Ishikawa (cell line): ENCODE results near the gene CFAP53.

ENCODE experiments used
- CEBPB ChIP-seq: IDR thresholded peaks from 2 replicates; pipeline ENCODE4 v1.6.1; 2012
- CREB1 ChIP-seq: IDR thresholded peaks from 2 replicates; pipeline ENCODE4 v1.6.1; 2012; ENCODE audit warnings: low read depth
- EGR1 ChIP-seq: IDR thresholded peaks from 2 replicates; pipeline ENCODE4 v1.6.1; 2012
- EP300 ChIP-seq: IDR thresholded peaks from 2 replicates; pipeline ENCODE4 v1.6.1; 2012; ENCODE audit warnings: borderline replicate concordance
- FOXM1 ChIP-seq: IDR thresholded peaks from 2 replicates; pipeline ENCODE4 v1.6.1; 2012; ENCODE audit warnings: low read depth, borderline replicate concordance
- MAX ChIP-seq: IDR thresholded peaks from 2 replicates; pipeline ENCODE4 v1.6.1; 2012
- NFIC ChIP-seq: IDR thresholded peaks from 2 replicates; pipeline ENCODE4 v1.6.1; 2012
- RAD21 ChIP-seq: IDR thresholded peaks from 2 replicates; pipeline ENCODE4 v1.6.1; 2012; ENCODE audit warnings: low read depth
- TAF1 ChIP-seq: IDR thresholded peaks from 2 replicates; pipeline ENCODE4 v1.6.1; 2012; ENCODE audit warnings: low read depth, mild to moderate bottlenecking
- TCF12 ChIP-seq: IDR thresholded peaks from 2 replicates; pipeline ENCODE4 v1.6.1; 2012; ENCODE audit warnings: low read depth
- TEAD4 ChIP-seq: IDR thresholded peaks from 2 replicates; pipeline ENCODE4 v1.6.1; 2012
- YY1 ChIP-seq: IDR thresholded peaks from 2 replicates; pipeline ENCODE4 v1.6.1; 2012; ENCODE audit warnings: low read depth
- ZBTB7A ChIP-seq: IDR thresholded peaks from 2 replicates; pipeline ENCODE4 v1.6.1; 2012; ENCODE audit warnings: low read depth
- TF ChIP-seq, protein P1 (sequence below): IDR thresholded peaks from 2 replicates; pipeline ENCODE4 v1.6.1; 2012; ENCODE audit warnings: low read depth, mild to moderate bottlenecking
- TF ChIP-seq, protein P2 (sequence below): IDR thresholded peaks from 2 replicates; pipeline ENCODE4 v1.6.1; 2012

The CFAP53 gene

GRCh38 chr18:50306944-50307343, 40.6 kb upstream of the CFAP53 start:
- TF ChIP-seq EGR1, result no peak
- no peak for TF ChIP-seq RAD21
- TF ChIP-seq ZBTB7A, result no peak
- TF ChIP-seq TEAD4, result no peak
- no peak for TF ChIP-seq YY1
- no peak for TF ChIP-seq CREB1
- TF ChIP-seq TCF12, result no peak
- TF ChIP-seq NFIC, result no peak
- TF ChIP-seq EP300, result no peak

- TF ChIP-seq FOXM1, result no peak
- no peak for TF ChIP-seq MAX
- TF ChIP-seq, protein P1, sequence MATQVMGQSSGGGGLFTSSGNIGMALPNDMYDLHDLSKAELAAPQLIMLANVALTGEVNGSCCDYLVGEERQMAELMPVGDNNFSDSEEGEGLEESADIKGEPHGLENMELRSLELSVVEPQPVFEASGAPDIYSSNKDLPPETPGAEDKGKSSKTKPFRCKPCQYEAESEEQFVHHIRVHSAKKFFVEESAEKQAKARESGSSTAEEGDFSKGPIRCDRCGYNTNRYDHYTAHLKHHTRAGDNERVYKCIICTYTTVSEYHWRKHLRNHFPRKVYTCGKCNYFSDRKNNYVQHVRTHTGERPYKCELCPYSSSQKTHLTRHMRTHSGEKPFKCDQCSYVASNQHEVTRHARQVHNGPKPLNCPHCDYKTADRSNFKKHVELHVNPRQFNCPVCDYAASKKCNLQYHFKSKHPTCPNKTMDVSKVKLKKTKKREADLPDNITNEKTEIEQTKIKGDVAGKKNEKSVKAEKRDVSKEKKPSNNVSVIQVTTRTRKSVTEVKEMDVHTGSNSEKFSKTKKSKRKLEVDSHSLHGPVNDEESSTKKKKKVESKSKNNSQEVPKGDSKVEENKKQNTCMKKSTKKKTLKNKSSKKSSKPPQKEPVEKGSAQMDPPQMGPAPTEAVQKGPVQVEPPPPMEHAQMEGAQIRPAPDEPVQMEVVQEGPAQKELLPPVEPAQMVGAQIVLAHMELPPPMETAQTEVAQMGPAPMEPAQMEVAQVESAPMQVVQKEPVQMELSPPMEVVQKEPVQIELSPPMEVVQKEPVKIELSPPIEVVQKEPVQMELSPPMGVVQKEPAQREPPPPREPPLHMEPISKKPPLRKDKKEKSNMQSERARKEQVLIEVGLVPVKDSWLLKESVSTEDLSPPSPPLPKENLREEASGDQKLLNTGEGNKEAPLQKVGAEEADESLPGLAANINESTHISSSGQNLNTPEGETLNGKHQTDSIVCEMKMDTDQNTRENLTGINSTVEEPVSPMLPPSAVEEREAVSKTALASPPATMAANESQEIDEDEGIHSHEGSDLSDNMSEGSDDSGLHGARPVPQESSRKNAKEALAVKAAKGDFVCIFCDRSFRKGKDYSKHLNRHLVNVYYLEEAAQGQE, result no peak
- no peak for TF ChIP-seq EGR1
- TF ChIP-seq ZBTB7A, result no peak
- TF ChIP-seq TEAD4, result no peak
- TF ChIP-seq, protein P2, sequence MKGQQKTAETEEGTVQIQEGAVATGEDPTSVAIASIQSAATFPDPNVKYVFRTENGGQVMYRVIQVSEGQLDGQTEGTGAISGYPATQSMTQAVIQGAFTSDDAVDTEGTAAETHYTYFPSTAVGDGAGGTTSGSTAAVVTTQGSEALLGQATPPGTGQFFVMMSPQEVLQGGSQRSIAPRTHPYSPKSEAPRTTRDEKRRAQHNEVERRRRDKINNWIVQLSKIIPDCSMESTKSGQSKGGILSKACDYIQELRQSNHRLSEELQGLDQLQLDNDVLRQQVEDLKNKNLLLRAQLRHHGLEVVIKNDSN, result no peak
- TF ChIP-seq CEBPB, result no peak
- no peak for TF ChIP-seq NFIC
- TF ChIP-seq EP300, result no peak
- no peak for TF ChIP-seq CREB1
- TF ChIP-seq TCF12, result no peak
- no peak for TF ChIP-seq YY1
Measured at GRCh38 chr18:50301074-50301473, 34.8 kb upstream of the CFAP53 start.

GRCh38 chr18:50299626-50300388, 33.5 kb upstream of the CFAP53 start:
- TF ChIP-seq TCF12 (no peak), MAX (no peak), CEBPB (no peak), TEAD4 (no peak), FOXM1 (no peak), TAF1 (no peak), EP300 (no peak), YY1 (no peak), CREB1 (no peak), NFIC (no peak), RAD21 (no peak), EGR1 (no peak), ZBTB7A (no peak)
- TF ChIP-seq, protein P2, result no peak
- TF ChIP-seq, protein P1, result no peak

DNA sequence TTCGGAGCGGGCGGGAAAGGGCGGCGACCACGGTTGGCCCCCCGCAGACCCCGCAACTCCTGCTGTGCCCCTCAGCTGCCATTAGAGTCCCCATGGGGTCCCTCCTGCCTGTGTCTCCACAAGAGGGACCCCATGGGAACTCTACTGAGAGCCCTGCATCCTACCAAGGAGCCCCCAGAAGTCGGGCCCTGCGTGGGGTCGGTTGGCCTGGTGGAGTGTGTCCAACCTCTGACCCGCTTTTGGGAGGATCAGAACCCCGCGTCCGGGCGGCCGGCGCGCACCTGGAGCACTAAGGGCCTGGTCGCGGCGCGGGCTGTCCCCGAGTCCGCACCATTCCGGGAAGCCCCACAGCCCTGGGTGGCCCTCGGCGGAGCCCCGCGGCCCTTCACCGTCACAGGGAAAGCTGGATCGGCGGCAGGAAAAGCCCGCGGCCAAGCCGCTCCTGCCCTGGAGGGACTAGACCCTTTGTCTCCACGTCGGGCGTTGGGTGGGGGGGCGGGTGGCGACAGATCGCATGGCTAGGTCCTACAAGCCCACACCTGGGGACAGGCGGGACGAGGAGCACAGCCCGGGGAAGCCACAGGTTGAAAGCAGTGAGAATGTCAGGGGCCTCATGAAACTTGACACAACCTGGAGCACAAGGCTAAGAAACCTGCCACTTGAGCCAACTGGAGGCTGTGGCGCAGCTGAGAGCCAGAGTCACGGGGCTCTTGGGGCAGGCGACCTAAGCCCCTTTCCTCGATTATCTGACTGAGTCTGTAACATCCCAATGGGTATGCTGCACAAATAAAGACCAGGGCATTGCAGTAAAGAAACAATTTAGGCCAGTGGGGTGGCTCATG, 32.4 kb upstream of the CFAP53 start:
- TF ChIP-seq CREB1 (no peak), MAX (no peak), RAD21 (no peak), ZBTB7A (no peak), TEAD4 (no peak), YY1 (no peak), EP300 (no peak)
- TF ChIP-seq, protein P1, result no peak
- TF ChIP-seq, protein P2, result no peak
